Adrenal gland (tissue), 12 donors: ENCODE data around the gene DYNC1LI1. TPM values are rescaled to one million over a fixed set of nuclear protein-coding genes. Genes with fewer than 3 reads are reported as not detected.

ENCODE experiments used
- DNase-seq, 7 donors: peaks; one replicate each; pipeline ENCODE4 v3.0.0-alpha.2; 2019 to 2020
- H3K27ac ChIP-seq, 5 donors: fragments of 200-600 bp; sonication (generic) in 4 of 5; 1 replicate in 3 of 5; 2 replicates in 2 of 5; pipeline versions ENCODE4 v1.5.1 to v1.8.0; 2016 to 2020; ENCODE audit warnings: mild to moderate bottlenecking in 1 of 5
- H3K27me3 ChIP-seq: fragments of 200-600 bp; 2 replicates; pipeline ENCODE4 v1.8.0; 2021
- H3K36me3 ChIP-seq, 2 donors: fragments of 200-600 bp; replicated peaks in 1 of 2; 1 replicate in 1 of 2; 2 replicates in 1 of 2; pipeline versions ENCODE4 v1.5.1 to v1.8.0; 2018 to 2022
- H3K4me1 ChIP-seq, 2 donors: fragments of 200-600 bp; replicated peaks in 1 of 2; 1 replicate in 1 of 2; 2 replicates in 1 of 2; pipeline versions ENCODE4 v1.5.1 to v1.8.0; 2018 to 2021
- H3K4me3 ChIP-seq, 4 donors: fragments of 200-600 bp; sonication (generic) in 3 of 4; one replicate each; pipeline ENCODE4 v1.5.1; 2016 to 2018
- H3K9me3 ChIP-seq, 3 donors: fragments of 200-600 bp; sonication (generic) in 1 of 3; replicated peaks in 1 of 3; 1 replicate in 2 of 3; 2 replicates in 1 of 3; pipeline versions ENCODE4 v1.5.1 to v1.8.0; 2016 to 2021
- CTCF ChIP-seq, 6 experiments: fragments of 450-650 bp in 4 of 6; fragments of 200-600 bp in 2 of 6; sonication (generic) in 1 of 6; IDR thresholded peaks; 1 replicate in 5 of 6; 2 replicates in 1 of 6; pipeline versions ENCODE4 v1.5.1 to v1.8.0; 2016 to 2021; ENCODE audit warnings: antibody characterized with exemption in 6 of 6, mild to moderate bottlenecking in 2 of 6, moderate library complexity in 1 of 6
- POLR2A ChIP-seq, 2 donors: fragments of 450-650 bp; IDR thresholded peaks; one replicate each; pipeline ENCODE4 v1.6.1; 2017; ENCODE audit warnings: antibody characterized with exemption in 2 of 2, mild to moderate bottlenecking in 2 of 2, moderate library complexity in 1 of 2
- whole genome bisulfite sequencing, 4 donors: extraction: QIAGEN DNeasy Blood & Tissue Kit in 2 of 4; methylation state at CpG; one replicate each; pipeline versions ENCODE4 v1.1.5 to v1.1.7; 2013 to 2017; 5-methylcytosine and 5-hydroxymethylcytosine counted together
- intact Hi-C, 2 donors: fragments of 100-400 bp; cut with DNase I; formaldehyde crosslinking; loops; one replicate each; pipeline versions ENCODE4 v1.14.1 to v1.15.0; 2022 to 2023
- polyA plus RNA-seq, 3 donors: library from polyadenylated mRNA; stranded (reverse); fragments of 200-250 nt in 2 of 3; fragments of 350-450 nt in 1 of 3; fragmentation: Illumina TruSeq in 1 of 3; extraction: RNeasy Lipid Tissue Mini Kit (QIAGEN cat#74804) in 1 of 3; gene quantifications; one replicate each; pipeline ENCODE4 v1.2.3, GENCODE V29; 2013 to 2014
- total RNA-seq, 9 donors: library from RNA; depleted of rRNA in 4 of 9; stranded (reverse); fragments of >200 nt in 4 of 9; fragments of 120-200 nt in 1 of 9; fragmentation: NEBNext Ultra II Directional in 1 of 9; extraction: Animal tissue kit (Norgen Biotek cat#: 25700) in 1 of 9; gene quantifications; one replicate each; pipeline versions ENCODE4 v1.1.0 to v1.2.4, GENCODE V29; 2013 to 2023
- donor health status: healthy with polysubstance abuse.
- donor health status: Bipolar disorder and iron deficiency.
- donor health status: DM: yes; HTN: yes; CAD: no.
- donor health status: DM: no; HTN: no; CAD: no.
- donor health status: DM: no; HTN: no; CAD: no.
- donor health status: DM: yes; HTN: yes; CAD: no.

DYNC1LI1 gene
- total and polyA plus RNA-seq, 12 donors: 9.8 to 63.7 (median 18.1) TPM

GRCh38 chr3:32488474-32489008, 82.1 kb downstream of the DYNC1LI1 start:
- WGBS, 4 donors: 89 to 96% (median 90%) methylated on average over 3 of the region's 3 CpGs
- Histone ChIP-seq H3K4me1 (peaks cover 2 to 21% of the 10 kb centered on the region in 2 donors), H3K4me3 (no peak overlapping the region), H3K36me3 (peaks cover 0 to 4% of the 10 kb centered on the region in 2 donors), H3K9me3 (no peaks in the 10 kb centered on the region), H3K27ac (no peak overlapping the region), H3K27me3 (no peaks in the 10 kb centered on the region)
- no peak for DNase-seq
- intact Hi-C loops: no loop called here
- TF ChIP-seq POLR2A (IDR thresholded peaks at IDR 0.05) (no peak), CTCF (IDR thresholded peaks at IDR 0.05) (no peak)

- WGBS, 4 donors: 81 to 84% (median 83%) methylated on average over 3 of the region's 3 CpGs
- intact Hi-C loops: no loop called here
- TF ChIP-seq POLR2A (IDR thresholded peaks at IDR 0.05) (no peak), CTCF (IDR thresholded peaks at IDR 0.05) (no peak)
Measured at GRCh38 chr3:32487781-32488473, 82.7 kb downstream of the DYNC1LI1 start.

GRCh38 chr3:32484436-32484835, 86.2 kb downstream of the DYNC1LI1 start:
- TF ChIP-seq CTCF (IDR thresholded peaks at IDR 0.05) (no peak), POLR2A (IDR thresholded peaks at IDR 0.05) (no peak)
- Histone ChIP-seq H3K27me3 (no peaks in the 10 kb centered on the region), H3K4me1 (peaks cover 0 to 17% of the 10 kb centered on the region in 2 donors), H3K4me3 (no peak overlapping the region), H3K9me3 (no peaks in the 10 kb centered on the region), H3K27ac (peak overlapping the region in 2 of 5 donors; percentile 53 to 55), H3K36me3 (peaks cover 0 to 6% of the 10 kb centered on the region in 2 donors)
- intact Hi-C loops: no loop called here
- 79 to 84% (median 81%) methylated on average over 6 of the region's 6 CpGs for WGBS, 4 donors
- DNase-seq: no peak

More at GRCh38 chr3:32487781-32488473, 82.7 kb downstream of the DYNC1LI1 start:
- Histone ChIP-seq H3K9me3 (no peaks in the 10 kb centered on the region), H3K27ac (no peak overlapping the region), H3K4me3 (no peak overlapping the region), H3K36me3 (peaks cover 0 to 6% of the 10 kb centered on the region in 2 donors), H3K4me1 (peaks cover 0 to 17% of the 10 kb centered on the region in 2 donors), H3K27me3 (no peaks in the 10 kb centered on the region)
- DNase-seq: no peak

GRCh38 chr3:32483772-32484171, 86.9 kb downstream of the DYNC1LI1 start:
- DNase-seq: no peak
- H3K4me3 ChIP-seq: no peak overlapping the region
- no peaks in the 10 kb centered on the region for H3K9me3 ChIP-seq
- TF ChIP-seq POLR2A (IDR thresholded peaks at IDR 0.05) (no peak), CTCF (IDR thresholded peaks at IDR 0.05) (no peak)
- peaks cover 0 to 6% of the 10 kb centered on the region in 2 donors for H3K36me3 ChIP-seq
- no peaks in the 10 kb centered on the region for H3K27me3 ChIP-seq
- H3K4me1 ChIP-seq: peaks cover 0 to 17% of the 10 kb centered on the region in 2 donors
- 50 to 59% (median 53%) methylated on average over 1 of the region's 1 CpG for WGBS, 4 donors
- intact Hi-C loops: no loop called here
- peak overlapping the region in 1 of 5 donors; percentile 55 for H3K27ac ChIP-seq
